SK-N-SH (cell line): Measurements from ENCODE around the gene SMCO4. TPM values are rescaled to one million over a fixed set of nuclear protein-coding genes. Genes with fewer than 3 reads are reported as not detected.

Source experiments
- CTCF ChIA-PET: fragments of 300-600, 350-600 bp; formaldehyde crosslinking; extraction: SDS; loops from one replicate; lab custom pipeline; 2021; lab: Yijun Ruan, JAX
- POLR2A ChIA-PET: fragments of 350-600 bp; sonication (Branson Sonifier 250); formaldehyde crosslinking; extraction: SDS; loops from one replicate; lab custom pipeline; 2020; ENCODE audit warnings: antibody characterized with exemption, inconsistent platforms; lab: Yijun Ruan, JAX
- DNase-seq: peaks from one replicate; pipeline ENCODE4 v3.0.0; 2012
- H2AFZ ChIP-seq: fragments of 200-600 bp; sonication (generic); 2 replicates; pipeline ENCODE4 v1.8.1; 2016; ENCODE audit warnings: antibody characterized with exemption, mild to moderate bottlenecking, low read depth
- H3F3A ChIP-seq: fragments of 200-600 bp; sonication (generic); replicated peaks from 2 replicates; pipeline ENCODE3; 2016; ENCODE audit warnings: antibody characterized with exemption, mild to moderate bottlenecking; ENCODE audit not compliant: insufficient read depth
- H3K27ac ChIP-seq, 2 experiments: fragments of 200-500 bp in 1 of 2; fragments of 200-600 bp in 1 of 2; sonication (Bioruptor generic) in 1 of 2; sonication (generic), shearing (Covaris generic) in 1 of 2; 2 replicates each; pipeline versions ENCODE4 v1.5.1 to v1.6.1; 2014 to 2016; ENCODE audit warnings: low read depth in 2 of 2, inconsistent platforms in 1 of 2, low read length in 1 of 2, mild to moderate bottlenecking in 1 of 2, mixed read lengths in 1 of 2
- H3K27me3 ChIP-seq: fragments of 200-600 bp; sonication (generic), shearing (Covaris generic); 2 replicates; pipeline ENCODE4 v1.6.1; 2016; ENCODE audit warnings: mixed run types; ENCODE audit not compliant: insufficient read depth
- H3K36me3 ChIP-seq, 2 experiments: fragments of 200-500 bp in 1 of 2; fragments of 200-600 bp in 1 of 2; sonication (Bioruptor generic) in 1 of 2; sonication (generic) in 1 of 2; replicated peaks in 1 of 2; 2 replicates each; pipeline versions ENCODE3 to v1.5.1; 2014 to 2016; ENCODE audit warnings: low read length in 1 of 2, mild to moderate bottlenecking in 1 of 2; ENCODE audit not compliant: insufficient read depth in 2 of 2, control insufficient read depth in 1 of 2
- H3K4me1 ChIP-seq, 2 experiments: fragments of 200-500 bp in 1 of 2; fragments of 200-600 bp in 1 of 2; sonication (Bioruptor generic) in 1 of 2; sonication (generic), shearing (Covaris generic) in 1 of 2; 2 replicates each; pipeline versions ENCODE4 v1.5.1 to v1.6.1; 2014 to 2016; ENCODE audit warnings: low read depth in 1 of 2, low read length in 1 of 2, mixed run types in 1 of 2; ENCODE audit not compliant: insufficient read depth in 2 of 2, control insufficient read depth in 1 of 2
- H3K4me2 ChIP-seq: fragments of 200-600 bp; sonication (generic), shearing (Covaris generic); 2 replicates; pipeline ENCODE4 v1.6.1; 2017; ENCODE audit warnings: mixed run types
- H3K4me3 ChIP-seq, 2 experiments: fragments of 200-500 bp in 1 of 2; fragments of 200-600 bp in 1 of 2; sonication (Bioruptor generic) in 1 of 2; sonication (generic), shearing (Covaris generic) in 1 of 2; 2 replicates each; pipeline versions ENCODE4 v1.5.1 to v1.8.1; 2014 to 2016; ENCODE audit warnings: low read depth in 2 of 2, inconsistent platforms in 1 of 2, low read length in 1 of 2, mild to moderate bottlenecking in 1 of 2, mixed read lengths in 1 of 2, moderate library complexity in 1 of 2
- H3K79me2 ChIP-seq: fragments of 200-600 bp; sonication (generic); 2 replicates; pipeline ENCODE4 v1.8.1; 2017; ENCODE audit warnings: mild to moderate bottlenecking; ENCODE audit not compliant: insufficient read depth
- H3K9ac ChIP-seq: fragments of 200-600 bp; sonication (generic); 2 replicates; pipeline ENCODE4 v1.6.1; 2017; ENCODE audit warnings: mixed run types
- H3K9me2 ChIP-seq: fragments of 200-600 bp; sonication (generic); 2 replicates; pipeline ENCODE4 v1.6.1; 2017; ENCODE audit warnings: mixed run types
- H3K9me3 ChIP-seq: fragments of 200-600 bp; sonication (generic); 2 replicates; pipeline ENCODE4 v1.6.1; 2017; ENCODE audit warnings: mixed run types, mild to moderate bottlenecking, moderate library complexity
- H4K20me1 ChIP-seq: fragments of 200-600 bp; sonication (generic); 2 replicates; pipeline ENCODE4 v1.6.1; 2017; ENCODE audit warnings: mild to moderate bottlenecking, mixed run types; ENCODE audit not compliant: insufficient read depth
- CHD2 ChIP-seq: fragments of 150-350 bp; IDR thresholded peaks from 2 replicates; pipeline ENCODE4 v1.6.1; 2018; ENCODE audit warnings: low read length; ENCODE audit not compliant: partially characterized antibody
- CTCF ChIP-seq: fragments of 200-600 bp; sonication (generic); IDR thresholded peaks from 2 replicates; pipeline ENCODE4 v1.6.1; 2017; ENCODE audit warnings: antibody characterized with exemption, mild to moderate bottlenecking, moderate library complexity
- EP300 ChIP-seq, 2 experiments: IDR thresholded peaks; 2 replicates each; pipeline versions ENCODE4 v1.4.0 to v1.6.1; 2012; ENCODE audit warnings: borderline replicate concordance in 1 of 2, low read depth in 1 of 2, low read length in 1 of 2
- GABPA ChIP-seq: IDR thresholded peaks from 2 replicates; pipeline ENCODE4 v1.4.0; 2012; ENCODE audit warnings: low read depth, mild to moderate bottlenecking
- GATA2 ChIP-seq: sonication (generic); formaldehyde crosslinking; IDR thresholded peaks from 2 replicates; pipeline ENCODE4 v1.5.0; 2020; ENCODE audit warnings: mild to moderate bottlenecking, missing genetic modification reagents
- MAX ChIP-seq: IDR thresholded peaks from 2 replicates; pipeline ENCODE4 v1.4.0; 2012; ENCODE audit warnings: low read depth
- MXI1 ChIP-seq: IDR thresholded peaks from 2 replicates; pipeline ENCODE4 v1.6.1; 2012; ENCODE audit warnings: mild to moderate bottlenecking, low read depth, low read length, improper control_type of control experiment
- NRF1 ChIP-seq: IDR thresholded peaks from 2 replicates; pipeline ENCODE4 v1.6.1; 2012; ENCODE audit warnings: low read depth, mild to moderate bottlenecking, low read length
- POLR2AphosphoS5 ChIP-seq: IDR thresholded peaks from 2 replicates; pipeline ENCODE4 v1.6.1; 2012; ENCODE audit warnings: low read depth, low read length
- RAD21 ChIP-seq: IDR thresholded peaks from 2 replicates; pipeline ENCODE4 v1.6.1; 2012; ENCODE audit warnings: mild to moderate bottlenecking, low read length
- RFX5 ChIP-seq: IDR thresholded peaks from 2 replicates; pipeline ENCODE4 v1.6.1; 2012; ENCODE audit warnings: mild to moderate bottlenecking, improper control_type of control experiment, low read length
- RXRA ChIP-seq: IDR thresholded peaks from 2 replicates; pipeline ENCODE4 v1.4.0; 2012; ENCODE audit warnings: low read depth, mild to moderate bottlenecking, borderline replicate concordance
- SMC3 ChIP-seq: IDR thresholded peaks from 2 replicates; pipeline ENCODE4 v1.6.1; 2012; ENCODE audit warnings: low read depth, low read length, improper control_type of control experiment
- TCF12 ChIP-seq: IDR thresholded peaks from 2 replicates; pipeline ENCODE4 v1.4.0; 2012
- USF1 ChIP-seq: IDR thresholded peaks from 2 replicates; pipeline ENCODE4 v1.4.0; 2012; ENCODE audit warnings: low read depth, borderline replicate concordance
- YY1 ChIP-seq: IDR thresholded peaks from 2 replicates; pipeline ENCODE4 v1.4.0; 2012; ENCODE audit warnings: low read depth, mild to moderate bottlenecking
- WGBS: methylation state at CpG from one replicate; pipeline ENCODE4 v1.1.6; 2017; ENCODE audit warnings: low lambda C conversion rate; 5-methylcytosine and 5-hydroxymethylcytosine counted together
- polyA plus RNA-seq, 3 experiments: library from polyadenylated mRNA; depleted of rRNA; stranded (reverse); fragments of >200 nt; gene quantifications; 2 replicates each; pipeline ENCODE4 v1.2.3, GENCODE V29; 2012
- TF ChIP-seq, protein P1 (sequence below): IDR thresholded peaks from 2 replicates; pipeline ENCODE4 v1.6.1; 2012; ENCODE audit warnings: mild to moderate bottlenecking, low read depth, low read length, moderate library complexity

The SMCO4 gene, protein sequence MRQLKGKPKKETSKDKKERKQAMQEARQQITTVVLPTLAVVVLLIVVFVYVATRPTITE
- polyA plus RNA-seq (2012; rRNA removed) = 9.0 and 9.2 TPM in 2 replicates
- 6.3 and 10.0 TPM in 2 replicates for polyA plus RNA-seq (2012; cell fraction: cytosol; rRNA removed)
- polyA plus RNA-seq (2012; cell fraction: nucleus; rRNA removed) = 3.6 and 6.9 TPM in 2 replicates

GRCh38 chr11:93543292-93543977 is at the start of gene SMCO4:
TSS of gene SMCO4 (minus strand) at chr11:93543391. CDS start at chr11:93479189, 64,202 bp downstream.
- H3K27me3 ChIP-seq = peaks cover 7% of the 10 kb centered on the region; the same call in 1 of the 2 replicates
- peak within 1 kb of the TSS; percentile 62 to 72 for H3K4me3 ChIP-seq
- no peaks in the 10 kb centered on the region for H3K9me3 ChIP-seq
- H3K36me3 ChIP-seq = no peaks in the 10 kb centered on the region
- ChIA-PET POLR2A (no interaction called here), CTCF (interaction anchor here (1.2 to 17.1 kb wide), 3 partner anchors 105 to 318 kb away, joined by 3 to 202 read pairs (median 7); no protein-coding TSS in a partner anchor)
- peak; percentile 93 for DNase-seq
- no peak within 1 kb of the TSS for H3K27ac ChIP-seq
- WGBS = 43% methylated on average over 12 of the region's 59 CpGs
- H3K4me2 ChIP-seq = peak within 1 kb of the TSS; percentile 91
- TF ChIP-seq POLR2AphosphoS5 (no peak), GABPA (no peak), CTCF (peak; percentile 59), RFX5 (no peak), SMC3 (peak; percentile 85), NRF1 (peak; percentile 16; the same call in 1 of the 2 replicates), RAD21 (peak; percentile 77), EP300 (IDR thresholded peaks at IDR 0.05; ENCODE audit: borderline replicate concordance in 1 of 2, low read depth in 1 of 2, low read length in 1 of 2) (peak in 1 of 2 experiments; percentile 31; a peak in 1 of 4 replicates), CHD2 (peak; percentile 9), YY1 (no peak)
- TF ChIP-seq, all 33 proteins: peak for 6
- Histone ChIP-seq H2AFZ (peak within 1 kb of the TSS; percentile 89), H3K79me2 (0 out of 2 replicates have a peak, but pooled peaks cover under 1% of the 10 kb centered on the region), H3K9ac (peak within 1 kb of the TSS; percentile 60; the same call in 1 of the 2 replicates), H3K9me2 (no peaks in the 10 kb centered on the region), H3K4me1 (peaks cover 4 to 5% of the 10 kb centered on the region in 2 experiments; a peak in 1 of 4 replicates), H3F3A (no peaks in the 10 kb centered on the region), H4K20me1 (no peaks in the 10 kb centered on the region)

- no peak overlapping the region for H3K9ac ChIP-seq
- H3K9me3 ChIP-seq = no peaks in the 10 kb centered on the region
- H3K4me2 ChIP-seq = no peak overlapping the region
- no peaks in the 10 kb centered on the region for H3F3A ChIP-seq
- WGBS = 67% methylated on average over 6 of the region's 6 CpGs
- no peaks in the 10 kb centered on the region for H4K20me1 ChIP-seq
- no peak overlapping the region for H3K4me3 ChIP-seq
- ChIA-PET CTCF (no interaction called here), POLR2A (no interaction called here)
- no peaks in the 10 kb centered on the region for H3K36me3 ChIP-seq
- no peak overlapping the region for H3K27ac ChIP-seq
- no peak for DNase-seq
- no peaks in the 10 kb centered on the region for H3K9me2 ChIP-seq
- H3K79me2 ChIP-seq = no peaks in the 10 kb centered on the region
- no peaks in the 10 kb centered on the region for H3K4me1 ChIP-seq
- no peaks in the 10 kb centered on the region; the same call in 1 of the 2 replicates for H3K27me3 ChIP-seq
- no peak overlapping the region for H2AFZ ChIP-seq
- TF ChIP-seq GATA2 = no peak
- no peak for TF ChIP-seq MXI1
- TF ChIP-seq USF1 = no peak
- TF ChIP-seq NRF1 = no peak
- TF ChIP-seq YY1 = no peak
- no peak for TF ChIP-seq EP300 (IDR thresholded peaks at IDR 0.05; ENCODE audit: borderline replicate concordance in 1 of 2, low read depth in 1 of 2, low read length in 1 of 2)
- no peak for TF ChIP-seq TCF12
- TF ChIP-seq MAX = no peak
- no peak for TF ChIP-seq RXRA
- TF ChIP-seq, protein P1, sequence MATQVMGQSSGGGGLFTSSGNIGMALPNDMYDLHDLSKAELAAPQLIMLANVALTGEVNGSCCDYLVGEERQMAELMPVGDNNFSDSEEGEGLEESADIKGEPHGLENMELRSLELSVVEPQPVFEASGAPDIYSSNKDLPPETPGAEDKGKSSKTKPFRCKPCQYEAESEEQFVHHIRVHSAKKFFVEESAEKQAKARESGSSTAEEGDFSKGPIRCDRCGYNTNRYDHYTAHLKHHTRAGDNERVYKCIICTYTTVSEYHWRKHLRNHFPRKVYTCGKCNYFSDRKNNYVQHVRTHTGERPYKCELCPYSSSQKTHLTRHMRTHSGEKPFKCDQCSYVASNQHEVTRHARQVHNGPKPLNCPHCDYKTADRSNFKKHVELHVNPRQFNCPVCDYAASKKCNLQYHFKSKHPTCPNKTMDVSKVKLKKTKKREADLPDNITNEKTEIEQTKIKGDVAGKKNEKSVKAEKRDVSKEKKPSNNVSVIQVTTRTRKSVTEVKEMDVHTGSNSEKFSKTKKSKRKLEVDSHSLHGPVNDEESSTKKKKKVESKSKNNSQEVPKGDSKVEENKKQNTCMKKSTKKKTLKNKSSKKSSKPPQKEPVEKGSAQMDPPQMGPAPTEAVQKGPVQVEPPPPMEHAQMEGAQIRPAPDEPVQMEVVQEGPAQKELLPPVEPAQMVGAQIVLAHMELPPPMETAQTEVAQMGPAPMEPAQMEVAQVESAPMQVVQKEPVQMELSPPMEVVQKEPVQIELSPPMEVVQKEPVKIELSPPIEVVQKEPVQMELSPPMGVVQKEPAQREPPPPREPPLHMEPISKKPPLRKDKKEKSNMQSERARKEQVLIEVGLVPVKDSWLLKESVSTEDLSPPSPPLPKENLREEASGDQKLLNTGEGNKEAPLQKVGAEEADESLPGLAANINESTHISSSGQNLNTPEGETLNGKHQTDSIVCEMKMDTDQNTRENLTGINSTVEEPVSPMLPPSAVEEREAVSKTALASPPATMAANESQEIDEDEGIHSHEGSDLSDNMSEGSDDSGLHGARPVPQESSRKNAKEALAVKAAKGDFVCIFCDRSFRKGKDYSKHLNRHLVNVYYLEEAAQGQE = no peak
Measured at GRCh38 chr11:93591247-93591898, 48.2 kb upstream of the SMCO4 start.
